Omental fat pad (tissue), 4 donors: ENCODE results near the gene MSANTD2. TPM values are rescaled to one million over a fixed set of nuclear protein-coding genes. Genes with fewer than 3 reads are reported as not detected.

Source experiments
- ATAC-seq: fragments of 150-250 bp; one replicate; pipeline ENCODE4 v1.9.1; 2016; ENCODE audit warnings: mild to moderate bottlenecking, moderate library complexity; ENCODE audit not compliant: low FRiP score
- DNase-seq: peaks from one replicate; pipeline ENCODE4 v3.0.0-alpha.2; 2019; ENCODE audit warnings: low spot score
- total RNA-seq, 4 donors: library from RNA; depleted of rRNA; stranded (reverse); fragments of >200 nt; gene quantifications; one replicate each; pipeline ENCODE4 v1.1.0, GENCODE V29; 2016
- TF ChIP-seq, protein P1 (sequence below), 3 donors: fragments of 450-650 bp; IDR thresholded peaks; one replicate each; pipeline ENCODE4 v1.5.1; 2016 to 2017; ENCODE audit warnings: antibody characterized with exemption in 3 of 3, mild to moderate bottlenecking in 3 of 3, moderate library complexity in 2 of 3

The MSANTD2 gene
- total RNA-seq, 4 donors from 2014 or later = 12.9 to 27.1 (median 16.2) TPM

DNA sequence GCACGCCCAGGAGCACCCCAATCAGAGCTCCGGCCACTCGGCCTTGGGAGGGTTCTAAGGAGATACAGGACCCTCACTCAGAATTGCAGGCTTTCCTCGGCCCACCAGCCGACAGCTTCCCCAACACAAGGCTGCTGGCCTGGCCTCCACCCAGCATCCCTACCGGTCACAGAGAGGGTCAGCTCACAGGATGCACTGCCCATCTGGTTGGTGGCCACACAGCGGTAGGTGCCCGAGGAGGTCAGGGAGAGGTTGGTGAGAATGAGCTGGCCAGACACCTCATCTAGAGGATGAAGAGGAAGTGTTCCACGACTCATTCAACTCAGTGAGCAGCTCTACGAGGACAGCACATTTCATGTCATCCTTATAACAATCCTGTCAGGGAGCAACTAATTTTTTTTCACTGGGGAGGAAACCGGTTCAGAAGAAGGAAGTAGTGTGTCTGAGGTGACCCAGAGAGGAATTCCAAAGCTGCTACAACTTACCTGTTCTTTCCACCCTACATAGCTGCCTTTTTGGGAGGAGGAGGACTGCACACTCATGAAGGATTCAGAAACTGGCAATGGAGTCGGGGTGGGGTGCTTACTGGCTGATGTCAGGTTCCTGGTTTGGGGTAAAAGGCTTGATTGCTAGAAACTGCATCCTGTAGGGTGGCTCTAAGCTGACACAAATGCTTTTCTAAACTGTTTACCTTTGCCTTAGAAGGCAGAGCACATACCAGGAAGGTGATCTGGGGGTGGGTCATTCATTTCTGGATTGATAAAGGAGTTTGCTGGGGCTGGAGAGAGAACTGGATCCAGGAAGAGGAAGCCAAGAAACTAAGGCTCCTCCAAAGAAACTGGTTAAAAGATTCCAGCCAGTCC, 51.5 kb downstream of the MSANTD2 start:
- DNase-seq (no peak), ATAC-seq (no peak)
- TF ChIP-seq, protein P1, sequence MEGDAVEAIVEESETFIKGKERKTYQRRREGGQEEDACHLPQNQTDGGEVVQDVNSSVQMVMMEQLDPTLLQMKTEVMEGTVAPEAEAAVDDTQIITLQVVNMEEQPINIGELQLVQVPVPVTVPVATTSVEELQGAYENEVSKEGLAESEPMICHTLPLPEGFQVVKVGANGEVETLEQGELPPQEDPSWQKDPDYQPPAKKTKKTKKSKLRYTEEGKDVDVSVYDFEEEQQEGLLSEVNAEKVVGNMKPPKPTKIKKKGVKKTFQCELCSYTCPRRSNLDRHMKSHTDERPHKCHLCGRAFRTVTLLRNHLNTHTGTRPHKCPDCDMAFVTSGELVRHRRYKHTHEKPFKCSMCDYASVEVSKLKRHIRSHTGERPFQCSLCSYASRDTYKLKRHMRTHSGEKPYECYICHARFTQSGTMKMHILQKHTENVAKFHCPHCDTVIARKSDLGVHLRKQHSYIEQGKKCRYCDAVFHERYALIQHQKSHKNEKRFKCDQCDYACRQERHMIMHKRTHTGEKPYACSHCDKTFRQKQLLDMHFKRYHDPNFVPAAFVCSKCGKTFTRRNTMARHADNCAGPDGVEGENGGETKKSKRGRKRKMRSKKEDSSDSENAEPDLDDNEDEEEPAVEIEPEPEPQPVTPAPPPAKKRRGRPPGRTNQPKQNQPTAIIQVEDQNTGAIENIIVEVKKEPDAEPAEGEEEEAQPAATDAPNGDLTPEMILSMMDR (IDR thresholded peaks at IDR 0.05) = no peak

DNA sequence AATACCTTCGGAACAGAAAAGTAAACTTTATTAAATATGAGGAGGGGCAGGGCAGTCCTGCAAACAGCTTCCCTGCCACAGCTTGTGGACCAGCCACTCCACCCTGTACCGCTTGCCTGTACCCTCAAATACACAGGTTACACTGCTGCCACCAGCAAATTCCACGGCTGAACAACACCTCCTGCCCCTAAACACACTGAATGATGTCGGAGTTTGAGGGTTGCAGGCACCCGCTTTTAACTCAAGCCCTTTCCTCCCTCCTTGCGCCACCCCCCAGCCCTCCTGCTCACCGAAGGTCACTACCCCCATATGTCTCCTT, 52.1 kb downstream of the MSANTD2 start:
- ATAC-seq = no peak
- TF ChIP-seq, protein P1 (IDR thresholded peaks at IDR 0.05) = no peak
- DNase-seq = no peak

DNA sequence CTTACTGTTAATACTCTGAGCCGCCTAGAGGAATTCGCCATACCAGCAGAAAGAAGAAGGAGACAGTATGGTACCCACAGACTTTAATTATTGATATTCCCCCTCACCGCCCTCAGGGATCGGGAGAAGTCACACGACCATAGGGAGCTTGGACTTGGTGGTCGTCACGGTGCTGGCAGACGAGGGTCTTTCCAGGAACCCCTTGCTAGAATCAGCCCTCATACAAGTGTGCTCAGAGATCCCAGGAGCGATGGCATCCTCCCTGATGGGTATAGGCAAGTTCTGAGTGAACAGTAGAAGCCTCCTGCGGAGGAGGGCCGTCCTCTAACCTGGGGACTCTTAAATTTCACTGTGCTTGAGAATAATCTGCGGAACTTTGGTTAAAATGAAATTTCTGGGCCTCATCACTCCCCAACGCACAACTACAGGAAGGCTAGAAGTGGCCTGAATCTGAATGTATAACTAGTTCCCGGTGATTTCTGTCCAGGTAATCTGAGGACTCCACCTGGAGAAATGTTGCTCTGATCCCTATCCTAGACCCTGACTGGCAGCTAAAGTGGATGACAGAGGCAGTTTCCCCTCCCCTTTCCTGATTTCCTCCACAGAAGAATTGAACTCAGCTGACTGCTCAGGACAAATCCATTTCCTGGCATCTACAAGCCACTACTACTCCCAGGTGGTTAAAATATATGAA, 52.7 kb downstream of the MSANTD2 start:
- TF ChIP-seq, protein P1 (IDR thresholded peaks at IDR 0.05) = no peak
- no peak for DNase-seq

DNA sequence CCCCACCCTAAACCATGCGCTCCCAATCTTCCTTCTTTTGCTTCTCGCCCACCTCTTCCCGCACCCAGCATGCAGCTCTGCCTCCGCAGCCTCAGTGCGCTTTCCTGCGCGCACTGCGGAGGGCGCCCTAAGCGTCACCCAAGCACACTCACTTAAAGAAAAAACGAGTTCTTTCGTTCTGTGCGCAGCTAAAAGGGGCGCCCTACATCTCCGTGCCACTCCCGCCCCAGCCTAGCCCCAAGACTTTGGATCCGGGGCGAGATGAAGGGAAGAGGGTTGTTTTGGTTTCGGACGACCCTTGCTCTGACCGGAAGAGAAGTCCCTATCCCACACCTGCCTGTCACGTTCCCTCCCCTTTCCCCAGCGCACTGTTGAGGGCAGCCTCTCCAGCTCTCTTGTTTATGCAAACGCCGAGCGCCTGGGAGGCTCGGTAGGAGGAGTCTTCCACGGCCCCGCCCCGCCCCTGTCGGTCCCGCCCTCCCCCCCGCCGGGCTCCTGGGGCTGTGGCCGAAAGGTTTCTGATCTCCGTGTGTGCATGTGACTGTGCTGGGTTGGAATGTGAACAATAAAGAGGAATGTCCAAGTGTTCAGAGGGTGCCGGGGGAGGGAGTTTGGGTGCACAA, 53.5 kb downstream of the MSANTD2 start:
- peak; percentile 48 for DNase-seq
- TF ChIP-seq, protein P1 (IDR thresholded peaks at IDR 0.05) = no peak
- peak; percentile 92 for ATAC-seq

More for the DNA sequence above, 52.7 kb downstream of the MSANTD2 start:
- no peak for ATAC-seq

DNA sequence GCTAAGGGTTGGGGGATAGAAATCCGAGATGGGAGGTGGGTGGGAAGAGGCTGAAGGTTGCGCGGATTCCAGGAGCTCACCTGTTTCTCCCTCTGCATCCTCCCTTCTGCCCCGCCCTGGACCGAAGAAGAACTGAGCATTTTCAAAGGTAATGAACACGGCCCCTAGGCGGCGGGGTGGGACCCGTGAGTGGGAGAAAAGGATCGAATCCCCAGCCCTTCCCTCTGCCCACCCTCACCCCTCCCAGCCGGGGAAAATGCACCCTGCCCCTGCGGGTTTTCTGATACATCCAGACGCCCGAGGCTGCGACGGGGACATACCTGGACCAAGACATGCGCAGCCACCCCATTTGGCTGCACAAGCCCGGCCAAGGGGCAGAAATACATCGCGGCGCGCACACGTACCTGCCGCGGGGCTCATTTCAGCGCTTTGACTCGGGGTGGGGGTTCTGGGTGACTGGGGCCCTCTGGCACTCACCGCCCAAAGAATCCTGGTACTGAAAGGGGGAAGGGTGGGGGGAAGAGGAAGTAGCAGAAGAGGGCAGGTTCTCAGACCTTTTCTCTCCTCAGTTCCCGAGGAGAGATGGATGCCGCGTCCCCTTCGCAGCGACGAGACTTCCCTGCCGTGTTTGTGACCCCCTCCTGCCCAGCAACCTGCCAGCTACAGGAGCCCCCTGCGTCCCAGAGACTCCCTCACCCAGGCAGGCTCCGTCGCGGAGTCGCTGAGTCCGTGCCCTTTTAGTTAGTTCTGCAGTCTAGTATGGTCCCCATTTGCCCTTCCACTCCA, 54.2 kb downstream of the MSANTD2 start:
- ATAC-seq = no peak

DNA sequence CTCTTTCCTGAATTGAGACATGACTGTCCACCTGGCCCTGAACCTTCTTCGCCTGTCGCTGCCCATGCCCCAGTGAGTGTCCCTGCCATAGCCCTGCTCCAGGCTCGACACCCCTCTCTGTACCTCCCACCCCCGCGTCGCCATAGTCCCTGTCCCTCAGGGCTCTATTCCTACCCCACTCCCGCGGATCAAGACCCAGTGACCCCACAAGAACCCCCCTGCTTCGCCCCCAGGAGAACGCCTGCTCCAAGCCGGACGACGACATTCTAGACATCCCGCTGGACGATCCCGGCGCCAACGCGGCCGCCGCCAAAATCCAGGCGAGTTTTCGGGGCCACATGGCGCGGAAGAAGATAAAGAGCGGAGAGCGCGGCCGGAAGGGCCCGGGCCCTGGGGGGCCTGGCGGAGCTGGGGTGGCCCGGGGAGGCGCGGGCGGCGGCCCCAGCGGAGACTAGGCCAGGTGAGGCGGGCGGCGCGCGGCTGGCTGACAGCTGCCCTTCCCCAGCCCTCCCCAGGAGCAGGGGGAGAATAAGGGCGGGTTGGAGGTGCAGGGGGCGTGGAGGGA, 54.9 kb downstream of the MSANTD2 start:
- no peak for ATAC-seq
- TF ChIP-seq, protein P1 (IDR thresholded peaks at IDR 0.05) = no peak
- no peak for DNase-seq

More for the DNA sequence above, 54.2 kb downstream of the MSANTD2 start:
- TF ChIP-seq, protein P1 (IDR thresholded peaks at IDR 0.05) = no peak
- no peak for DNase-seq
